ENCODE measurements around the gene XPO6.

The XPO6 gene

DNA sequence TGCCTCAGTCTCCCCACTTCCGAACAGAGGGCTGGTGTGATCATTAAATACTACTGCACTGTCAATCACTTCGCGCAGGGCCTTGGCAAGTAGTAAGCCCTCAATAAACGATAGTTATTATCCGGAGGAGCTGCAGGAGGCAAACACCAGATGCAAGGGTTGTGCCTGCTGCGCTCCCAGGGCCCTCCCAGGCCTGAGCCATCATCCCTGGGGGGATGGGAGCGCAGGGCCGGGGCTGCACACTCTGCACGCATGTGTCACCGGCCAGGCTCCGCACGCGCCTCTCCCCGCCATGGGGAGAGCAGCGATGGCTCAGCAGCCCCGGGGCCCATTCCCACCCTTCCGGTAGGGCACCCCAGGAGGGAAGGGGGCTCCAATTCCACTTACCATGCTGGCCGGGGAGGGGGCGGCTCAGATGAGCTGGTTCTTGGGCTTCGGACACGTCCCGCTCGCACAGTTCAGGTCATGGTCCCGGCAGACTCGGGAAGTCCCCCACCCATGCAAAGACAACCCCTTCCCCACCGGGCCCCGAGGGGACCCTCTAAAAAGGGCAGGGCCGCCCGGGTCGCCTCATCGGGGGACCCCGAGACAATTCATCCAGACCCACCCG is 681 bp downstream of the XPO6 start:
- peak in 1 of 2 donors; percentile 39 for DNase-seq (ENCODE audit: low read depth in 2 of 2)

DNA sequence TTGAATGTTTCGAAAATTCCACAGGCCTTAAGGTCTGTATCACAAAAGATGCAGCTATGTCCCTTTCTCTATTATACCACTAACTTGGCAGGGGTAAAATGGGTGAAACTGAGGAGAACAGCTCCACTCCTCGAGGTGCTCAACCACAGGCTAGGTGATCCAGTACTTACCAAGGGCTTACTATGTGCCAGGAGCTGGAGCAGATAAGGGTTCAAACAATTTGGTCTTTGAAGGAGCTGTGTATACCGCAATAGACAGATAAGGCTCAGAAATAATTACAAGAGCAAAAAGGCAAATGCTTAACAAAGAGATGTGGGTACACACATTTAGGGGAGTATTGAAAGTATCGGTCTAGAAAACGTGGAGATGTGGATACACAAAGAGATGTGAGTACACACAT is 1.5 kb downstream of the XPO6 start:
- no peak for DNase-seq (ENCODE audit: low read depth in 2 of 2)

- no peak for DNase-seq (ENCODE audit: low read depth in 2 of 2)
Observed at GRCh38 chr16:28208824-28209223, 2.9 kb downstream of the XPO6 start.

GRCh38 chr16:28208131-28208530 is 3.6 kb downstream of the XPO6 start:
- DNase-seq (ENCODE audit: low read depth in 2 of 2): no peak

- no peak for DNase-seq (ENCODE audit: low read depth in 2 of 2)
Observed at GRCh38 chr16:28207399-28207798, 4.4 kb downstream of the XPO6 start.

DNA sequence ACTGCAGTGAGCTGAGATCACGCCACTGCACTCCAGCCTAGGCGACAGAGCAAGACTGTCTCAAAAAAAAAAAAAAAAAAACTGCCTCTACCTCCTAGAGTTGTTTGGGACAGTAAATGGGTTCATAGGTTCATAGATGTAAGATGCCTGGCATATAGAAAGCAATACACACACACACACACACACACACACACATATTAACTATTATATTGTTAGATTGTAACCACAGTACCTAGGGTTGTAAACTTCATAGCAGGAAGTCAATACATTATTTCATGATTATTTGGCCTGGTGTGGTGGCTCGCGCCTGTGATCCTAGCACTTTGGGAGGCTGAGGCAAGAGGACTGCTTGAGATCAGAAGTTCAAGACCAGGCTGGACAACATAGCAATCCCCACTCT is 5.8 kb downstream of the XPO6 start:
- no peak for DNase-seq (ENCODE audit: low read depth in 2 of 2)

DNA sequence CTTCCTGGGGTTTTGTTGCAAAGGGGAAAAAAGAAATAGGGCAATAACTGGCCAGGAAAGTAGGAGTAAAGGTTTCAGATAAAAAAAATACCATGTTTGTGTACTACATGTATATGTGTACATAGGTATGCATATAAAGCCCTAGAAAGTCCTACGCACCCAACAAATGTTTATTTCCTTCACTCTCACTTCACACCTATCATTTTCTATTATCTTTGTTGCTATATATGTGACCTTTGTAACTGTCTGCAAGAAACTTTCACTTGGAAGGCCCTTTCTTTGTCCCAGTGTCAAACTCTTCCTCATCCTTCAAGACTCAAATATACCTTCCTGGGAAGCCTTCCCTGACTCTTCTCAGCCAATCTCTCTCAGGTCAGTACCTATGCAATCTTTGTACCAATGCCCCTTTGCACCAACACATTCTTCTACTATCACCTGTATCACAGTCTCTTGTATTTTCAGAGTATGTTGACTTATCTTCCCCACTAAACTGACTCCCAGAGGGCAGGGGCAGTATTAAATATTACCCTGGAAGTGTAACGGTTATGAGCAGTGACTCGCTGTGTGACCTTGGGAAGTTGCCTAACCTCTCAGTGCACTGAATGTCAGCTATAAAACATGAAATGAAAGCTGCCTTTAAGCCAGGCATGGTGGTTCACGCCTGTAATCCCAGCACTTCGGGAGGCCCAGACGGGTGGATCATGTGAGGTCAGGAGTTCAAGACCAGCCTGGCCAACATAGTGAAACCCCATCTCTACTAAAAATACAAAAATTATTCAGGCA is 6.5 kb downstream of the XPO6 start:
- no peak for DNase-seq (ENCODE audit: low read depth in 2 of 2)

GRCh38 chr16:28204622-28205021 is 7.1 kb downstream of the XPO6 start:
- DNase-seq (ENCODE audit: low read depth in 2 of 2): no peak

DNA sequence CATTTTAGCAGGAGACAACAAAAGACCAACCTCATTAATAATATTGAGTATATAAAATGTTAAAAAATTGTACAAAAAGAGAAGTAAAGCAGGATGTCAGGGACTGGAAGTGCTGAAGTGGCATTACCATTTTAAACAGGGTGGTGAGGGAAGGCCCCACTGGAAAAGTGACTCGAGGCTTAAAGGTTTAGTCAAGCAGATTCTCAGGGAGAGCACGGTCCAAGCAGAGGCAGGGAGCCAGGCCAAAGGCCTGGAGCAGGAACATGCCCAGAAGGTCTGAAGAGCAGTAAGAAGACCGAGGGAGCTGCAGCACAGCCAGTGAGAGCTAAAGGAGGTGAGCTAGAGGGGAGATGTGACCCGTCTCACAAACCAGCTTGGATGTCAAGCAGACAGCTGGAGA is 7.6 kb downstream of the XPO6 start:
- no peak for DNase-seq (ENCODE audit: low read depth in 2 of 2)

DNA sequence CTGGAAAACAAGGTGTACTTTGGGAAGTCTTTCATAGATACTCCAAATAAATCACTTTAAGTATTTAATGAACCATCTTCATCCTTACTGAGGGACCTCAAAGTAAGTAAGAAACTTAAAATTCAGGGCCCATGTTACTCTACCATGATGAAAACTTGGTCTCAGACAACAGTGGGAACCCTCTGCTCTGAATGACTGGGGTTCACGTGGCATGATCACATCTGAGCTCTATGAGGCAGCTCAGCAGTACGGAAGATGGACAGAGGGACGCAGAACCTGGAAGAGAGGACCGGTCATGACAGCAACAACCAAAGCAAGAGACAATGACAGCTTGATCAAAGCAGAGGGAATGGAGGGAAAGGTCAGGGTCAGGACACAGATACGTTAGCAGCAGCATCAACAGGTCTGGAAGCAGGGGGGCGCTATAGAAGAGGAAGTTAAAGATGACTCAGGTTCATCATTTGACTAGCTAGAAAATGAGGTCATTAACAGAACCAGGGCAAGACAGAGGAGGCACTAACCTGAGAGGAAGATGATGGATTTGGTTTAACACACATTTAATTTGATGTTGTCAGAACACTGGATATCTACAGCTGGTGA is 9.5 kb downstream of the XPO6 start:
- no peak for DNase-seq (ENCODE audit: low read depth in 2 of 2)

GRCh38 chr16:28200661-28201060 is 11.1 kb downstream of the XPO6 start:
- no peak for DNase-seq (ENCODE audit: low read depth in 2 of 2)

DNA sequence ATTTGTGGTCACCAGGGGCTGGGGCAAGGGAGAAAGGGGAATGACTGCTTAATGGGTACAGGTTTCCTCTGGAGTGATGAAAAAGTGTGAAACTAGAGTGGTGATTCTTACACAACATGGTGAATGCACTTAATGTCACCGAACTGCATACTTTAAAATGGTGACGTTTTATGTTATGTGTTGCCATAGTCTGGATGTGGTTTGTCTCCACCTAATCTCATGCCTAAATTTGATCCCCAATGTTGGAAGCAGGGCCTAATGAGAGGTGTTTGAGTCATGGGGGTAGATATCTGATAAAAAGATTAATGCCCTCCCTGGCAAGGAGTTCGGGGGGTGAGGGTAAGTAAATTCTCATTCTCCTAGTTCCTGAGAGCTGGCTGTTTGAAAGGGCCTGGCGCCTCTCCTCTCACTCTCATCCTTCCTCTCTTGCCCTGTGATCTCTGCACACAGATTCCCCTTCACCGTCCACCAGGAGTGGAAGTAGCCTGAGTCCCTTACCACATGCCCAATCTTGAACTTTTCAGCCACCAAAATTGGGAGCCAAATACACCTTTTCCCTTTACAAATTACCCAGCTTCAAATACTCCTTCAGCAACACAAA is 15.3 kb downstream of the XPO6 start:
- DNase-seq (ENCODE audit: low read depth in 2 of 2): no peak

DNA sequence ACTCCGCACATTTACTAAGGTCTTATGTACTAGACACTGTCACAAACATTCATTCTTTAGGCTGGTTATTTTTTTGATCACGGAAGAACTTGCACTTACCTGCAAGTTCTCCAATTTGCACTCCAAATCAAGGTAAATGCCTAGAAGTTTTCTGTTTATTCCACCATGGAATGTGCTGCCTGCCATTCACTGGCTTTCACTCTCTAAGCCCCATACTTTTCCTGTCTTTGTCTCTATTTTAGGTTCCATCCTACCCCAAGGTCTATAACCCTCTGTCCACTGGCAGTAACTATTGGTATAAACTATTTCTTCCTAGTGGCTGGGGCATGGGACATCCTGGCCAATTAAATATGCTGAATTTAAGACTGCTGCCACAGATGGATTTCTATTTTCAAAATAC is 15.9 kb downstream of the XPO6 start:
- no peak for DNase-seq (ENCODE audit: low read depth in 2 of 2)

GRCh38 chr16:28193530-28194423 is 18.0 kb downstream of the XPO6 start:
- DNase-seq (ENCODE audit: low read depth in 2 of 2): no peak

DNA sequence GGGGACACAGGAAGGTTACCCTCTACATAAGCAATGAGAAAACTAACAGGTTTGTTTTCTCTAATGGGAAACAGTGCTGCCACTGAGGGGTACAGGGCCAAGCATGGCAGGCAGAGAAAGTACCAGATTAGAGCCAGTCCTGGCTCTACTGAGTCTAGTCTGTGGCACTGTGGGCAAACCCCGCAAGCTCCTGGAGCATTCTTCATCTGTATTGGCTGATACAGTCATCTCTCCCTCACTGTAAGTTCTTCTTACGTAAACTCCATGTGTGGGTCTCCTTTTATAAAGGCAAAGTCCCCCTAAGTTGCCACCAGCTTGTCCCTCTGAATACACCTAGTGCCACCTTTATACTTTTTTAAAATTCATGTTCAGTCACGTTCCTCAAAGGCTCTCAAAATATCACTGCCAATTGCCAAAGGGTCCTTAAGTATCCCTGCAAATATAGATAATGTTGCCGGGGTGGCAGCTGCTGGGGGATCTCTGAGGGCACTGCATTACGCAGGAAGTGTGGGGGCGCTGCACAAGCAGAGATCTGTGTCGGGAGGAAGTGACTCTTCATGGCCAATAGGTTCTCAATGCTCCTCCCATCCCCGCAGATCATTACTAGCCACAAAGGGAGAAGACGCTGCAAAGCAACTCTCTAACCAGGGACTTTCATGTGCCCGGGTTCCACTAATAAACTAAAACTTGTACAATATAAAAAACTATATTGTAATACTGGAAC is 18.8 kb downstream of the XPO6 start:
- peak in 1 of 2 donors; percentile 41 for DNase-seq (ENCODE audit: low read depth in 2 of 2)

- DNase-seq (ENCODE audit: low read depth in 2 of 2): no peak
Observed at GRCh38 chr16:28191364-28191960, 20.3 kb downstream of the XPO6 start.

DNA sequence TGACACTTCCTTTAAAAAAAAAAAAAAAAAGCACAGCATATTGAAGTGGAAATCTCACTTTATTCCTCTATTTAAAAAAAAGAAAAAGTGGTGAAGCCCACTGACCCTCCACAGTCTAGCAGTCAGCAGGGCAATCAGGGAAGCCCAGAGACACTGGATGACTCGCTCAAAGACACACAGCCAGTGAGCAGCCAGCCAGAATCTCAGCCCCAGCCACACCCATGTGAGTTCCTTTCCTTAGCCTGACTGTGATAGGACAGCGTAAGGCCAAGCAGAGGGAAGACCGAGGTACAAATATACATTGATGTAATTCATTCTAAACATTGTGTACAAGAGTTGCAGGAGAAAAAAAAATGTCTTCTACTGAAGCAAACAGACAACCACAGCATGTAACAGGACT is 22.5 kb downstream of the XPO6 start:
- DNase-seq (ENCODE audit: low read depth in 2 of 2): no peak

- no peak for DNase-seq (ENCODE audit: low read depth in 2 of 2)
Observed at GRCh38 chr16:28188085-28188916, 23.5 kb downstream of the XPO6 start.

DNA sequence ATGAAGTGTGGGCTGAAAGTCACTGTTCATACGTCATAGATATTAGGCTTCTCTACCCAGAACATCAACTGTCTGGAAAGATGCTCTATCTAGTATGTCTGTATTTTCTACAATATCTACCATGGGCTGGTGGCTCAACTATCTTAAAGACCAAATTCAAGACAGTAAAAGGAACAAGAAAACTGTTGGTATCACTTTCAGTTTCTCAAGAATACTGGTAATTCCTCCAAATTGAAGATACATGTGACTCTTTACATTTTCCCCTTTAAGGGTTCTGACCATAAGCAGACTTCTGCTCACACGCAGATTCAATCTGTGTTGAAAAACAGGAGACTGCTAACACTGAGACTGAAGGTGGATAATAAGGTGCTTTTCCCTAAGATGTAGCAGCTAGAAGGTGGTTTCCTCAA is 24.2 kb downstream of the XPO6 start:
- DNase-seq (ENCODE audit: low read depth in 2 of 2): no peak

GRCh38 chr16:28186752-28187151 is 25.0 kb downstream of the XPO6 start:
- DNase-seq (ENCODE audit: low read depth in 2 of 2): no peak
